Right atrium auricular region (tissue), 2 donors: Measurements from ENCODE around the gene FBXL7. TPM values are rescaled to one million over a fixed set of nuclear protein-coding genes. Genes with fewer than 3 reads are reported as not detected.

Experiments
- DNase-seq: peaks from one replicate; pipeline ENCODE4 v3.0.0-alpha.2; 2019; ENCODE audit warnings: low spot score
- H3K27ac ChIP-seq, 2 donors: fragments of 200-600 bp; sonication (generic); 1 replicate in 1 of 2; 2 replicates in 1 of 2; pipeline ENCODE4 v1.5.1; 2016 to 2019
- H3K27me3 ChIP-seq, 2 donors: fragments of 200-600 bp; sonication (generic); one replicate each; pipeline versions ENCODE4 v1.5.1 to v1.6.0; 2017 to 2019
- H3K36me3 ChIP-seq: fragments of 200-600 bp; sonication (generic); one replicate; pipeline ENCODE4 v1.5.1; 2016
- H3K4me1 ChIP-seq, 2 donors: fragments of 200-600 bp; sonication (generic); one replicate each; pipeline versions ENCODE4 v1.5.1 to v1.6.0; 2017 to 2019
- H3K4me3 ChIP-seq, 2 donors: fragments of 200-600 bp; sonication (generic); 1 replicate in 1 of 2; 2 replicates in 1 of 2; pipeline ENCODE4 v1.5.1; 2017 to 2019; ENCODE audit warnings: mild to moderate bottlenecking in 1 of 2, moderate library complexity in 1 of 2
- H3K9me3 ChIP-seq, 2 donors: fragments of 200-600 bp; sonication (generic); one replicate each; pipeline ENCODE4 v1.5.1; 2019
- CTCF ChIP-seq, 2 donors: fragments of 200-600 bp; sonication (generic); IDR thresholded peaks; one replicate each; pipeline ENCODE4 v1.5.1; 2019; ENCODE audit warnings: antibody characterized with exemption in 2 of 2
- total RNA-seq, 2 donors: library from RNA; depleted of rRNA; stranded (reverse); fragments of >200 nt; gene quantifications; one replicate each; pipeline ENCODE4 v1.1.0, GENCODE V29; 2016

The FBXL7 gene
- total RNA-seq, 2 donors from 2014 or later = 16.6 to 18.4 TPM

GRCh38 chr5:15746833-15747232 lies 246.9 kb downstream of the FBXL7 start:
- no peak for TF ChIP-seq CTCF (IDR thresholded peaks at IDR 0.05)
- no peak overlapping the region for H3K4me3 ChIP-seq

GRCh38 chr5:15748266-15748665 lies 248.3 kb downstream of the FBXL7 start:
- Histone ChIP-seq H3K27me3 (no peaks in the 10 kb centered on the region), H3K4me3 (no peak overlapping the region), H3K36me3 (no peaks in the 10 kb centered on the region), H3K4me1 (peaks cover 0 to 6% of the 10 kb centered on the region in 2 donors), H3K27ac (no peak overlapping the region), H3K9me3 (no peaks in the 10 kb centered on the region)
- TF ChIP-seq CTCF (IDR thresholded peaks at IDR 0.05) = no peak
- DNase-seq = no peak

More at GRCh38 chr5:15746833-15747232, 246.9 kb downstream of the FBXL7 start:
- no peaks in the 10 kb centered on the region for H3K36me3 ChIP-seq
- no peaks in the 10 kb centered on the region for H3K9me3 ChIP-seq
- no peaks in the 10 kb centered on the region for H3K4me1 ChIP-seq
- no peaks in the 10 kb centered on the region for H3K27me3 ChIP-seq
- no peak for DNase-seq
- no peak overlapping the region for H3K27ac ChIP-seq

- Histone ChIP-seq H3K27ac (no peak overlapping the region), H3K36me3 (no peaks in the 10 kb centered on the region), H3K27me3 (no peaks in the 10 kb centered on the region), H3K4me1 (peaks cover 0 to 7% of the 10 kb centered on the region in 2 donors), H3K4me3 (peak overlapping the region; percentile 13 to 15), H3K9me3 (peaks cover 0 to 4% of the 10 kb centered on the region in 2 donors)
- no peak for DNase-seq
- TF ChIP-seq CTCF (IDR thresholded peaks at IDR 0.05) = no peak
These were observed 252.8 kb downstream of the FBXL7 start for GRCh38 chr5:15752663-15753285.

GRCh38 chr5:15753752-15754151 lies 253.8 kb downstream of the FBXL7 start:
- Histone ChIP-seq H3K4me3 (no peak overlapping the region), H3K9me3 (peaks cover 0 to 4% of the 10 kb centered on the region in 2 donors), H3K4me1 (peaks cover 0 to 7% of the 10 kb centered on the region in 2 donors), H3K27ac (no peak overlapping the region), H3K36me3 (no peaks in the 10 kb centered on the region), H3K27me3 (no peaks in the 10 kb centered on the region)
- no peak for TF ChIP-seq CTCF (IDR thresholded peaks at IDR 0.05)
- no peak for DNase-seq

GRCh38 chr5:15757103-15757502 lies 257.1 kb downstream of the FBXL7 start:
- no peak for DNase-seq
- no peak overlapping the region for H3K27ac ChIP-seq
- H3K4me3 ChIP-seq = no peak overlapping the region
- H3K9me3 ChIP-seq = peaks cover 0 to 4% of the 10 kb centered on the region in 2 donors
- TF ChIP-seq CTCF (IDR thresholded peaks at IDR 0.05) = no peak
- H3K36me3 ChIP-seq = no peaks in the 10 kb centered on the region
- H3K4me1 ChIP-seq = peaks cover 0 to 7% of the 10 kb centered on the region in 2 donors
- H3K27me3 ChIP-seq = no peaks in the 10 kb centered on the region

- Histone ChIP-seq H3K9me3 (peaks cover 0 to 4% of the 10 kb centered on the region in 2 donors), H3K27me3 (no peaks in the 10 kb centered on the region), H3K4me1 (peaks cover 0 to 7% of the 10 kb centered on the region in 2 donors), H3K36me3 (no peaks in the 10 kb centered on the region), H3K27ac (no peak overlapping the region), H3K4me3 (no peak overlapping the region)
- no peak for DNase-seq
- TF ChIP-seq CTCF (IDR thresholded peaks at IDR 0.05) = no peak
These were observed 257.6 kb downstream of the FBXL7 start for GRCh38 chr5:15757619-15758018.
